Ascending aorta (tissue), 2 donors: Measurements from ENCODE around the gene NLGN3. TPM values are rescaled to one million over a fixed set of nuclear protein-coding genes. Genes with fewer than 3 reads are reported as not detected.
A peak's percentile ranks its signal among the peaks of the same experiment; 100 is the strongest.

Source experiments
- DNase-seq, 2 donors: peaks; one replicate each; pipeline ENCODE4 v3.0.0-alpha.2; 2019; ENCODE audit warnings: low spot score in 2 of 2
- H3K27ac ChIP-seq, 2 donors: fragments of 200-600 bp; sonication (generic); one replicate each; pipeline ENCODE4 v1.5.1; 2016 to 2017; ENCODE audit warnings: mild to moderate bottlenecking in 1 of 2
- H3K27me3 ChIP-seq: fragments of 200-600 bp; sonication (generic); one replicate; pipeline ENCODE4 v1.5.1; 2017
- H3K36me3 ChIP-seq, 2 donors: fragments of 200-600 bp; sonication (generic); one replicate each; pipeline ENCODE4 v1.5.1; 2016
- H3K4me1 ChIP-seq, 2 donors: fragments of 200-600 bp; sonication (generic); one replicate each; pipeline ENCODE4 v1.5.1; 2016 to 2017; ENCODE audit warnings: mild to moderate bottlenecking in 1 of 2
- H3K4me3 ChIP-seq, 2 donors: fragments of 200-600 bp; sonication (generic); one replicate each; pipeline ENCODE4 v1.5.1; 2016 to 2017; ENCODE audit warnings: mild to moderate bottlenecking in 1 of 2
- H3K9me3 ChIP-seq, 2 donors: fragments of 200-600 bp; sonication (generic); one replicate each; pipeline ENCODE4 v1.5.1; 2016
- CTCF ChIP-seq, 3 experiments: fragments of 200-600 bp in 2 of 3; fragments of 450-650 bp in 1 of 3; sonication (generic) in 2 of 3; IDR thresholded peaks; one replicate each; pipeline ENCODE4 v1.5.1; 2016 to 2019; ENCODE audit warnings: antibody characterized with exemption in 3 of 3, mild to moderate bottlenecking in 1 of 3, moderate library complexity in 1 of 3
- intact Hi-C: fragments of 100-400 bp; cut with DNase I; formaldehyde crosslinking; loops from one replicate; pipeline ENCODE4 v1.15.1; 2023
- total RNA-seq: library from RNA; depleted of rRNA; stranded (reverse); fragments of >200 nt; gene quantifications from one replicate; pipeline ENCODE4 v1.1.0, GENCODE V29; 2016

Gene NLGN3
- total RNA-seq, 1 donor from 2014 or later, result 0.21 TPM

GRCh38 chrX:71109051-71109450 lies 35.6 kb upstream of the NLGN3 start:
- Histone ChIP-seq H3K27me3 (no peaks in the 10 kb centered on the region), H3K4me1 (no peaks in the 10 kb centered on the region), H3K27ac (no peak overlapping the region), H3K36me3 (no peaks in the 10 kb centered on the region), H3K4me3 (no peak overlapping the region), H3K9me3 (no peaks in the 10 kb centered on the region)
- no peak for TF ChIP-seq CTCF (IDR thresholded peaks at IDR 0.05)
- intact Hi-C loops, result no loop called here
- no peak for DNase-seq

GRCh38 chrX:71111141-71111843 lies 33.3 kb upstream of the NLGN3 start, which contains the start of gene IL2RG:
Gene IL2RG (minus strand): TSS chrX:71111577. CDS start chrX:71111539, 38 bp downstream.
- no peak for DNase-seq
- no peaks in the 10 kb centered on the region for H3K9me3 ChIP-seq
- H3K27ac ChIP-seq, result no peak within 1 kb of the TSS
- H3K27me3 ChIP-seq, result no peaks in the 10 kb centered on the region
- no peaks in the 10 kb centered on the region for H3K4me1 ChIP-seq
- intact Hi-C loops, result no loop called here
- no peak within 1 kb of the TSS for H3K4me3 ChIP-seq
- no peak for TF ChIP-seq CTCF (IDR thresholded peaks at IDR 0.05)
- H3K36me3 ChIP-seq, result no peaks in the 10 kb centered on the region

DNA sequence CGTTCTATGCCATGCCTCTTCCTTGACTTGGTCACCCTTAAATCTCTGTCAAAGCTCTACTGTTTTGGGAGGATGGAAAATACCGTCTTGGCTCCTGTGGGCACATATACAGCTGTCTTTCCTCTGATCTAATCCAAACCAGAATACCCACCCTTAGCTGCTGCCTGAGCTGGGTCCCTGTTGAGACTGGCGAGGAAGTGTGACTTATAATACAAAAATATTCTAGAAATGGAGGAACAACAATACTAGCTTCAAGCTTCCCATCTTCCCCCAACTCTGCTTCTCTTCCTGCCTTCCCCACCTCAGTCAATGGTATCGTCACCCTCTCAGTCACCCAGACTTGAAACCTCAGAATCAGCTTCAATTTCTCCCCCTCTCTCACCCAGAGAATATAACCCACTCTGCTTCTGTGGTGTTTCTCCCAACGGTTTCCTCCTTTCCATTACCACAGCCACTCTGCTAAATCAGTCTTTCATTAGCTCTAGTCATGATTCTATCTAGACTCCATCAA lies 32.7 kb upstream of the NLGN3 start:
- intact Hi-C loops, result no loop called here
- no peak for DNase-seq
- H3K36me3 ChIP-seq, result no peaks in the 10 kb centered on the region
- H3K9me3 ChIP-seq, result no peaks in the 10 kb centered on the region
- no peaks in the 10 kb centered on the region for H3K27me3 ChIP-seq
- H3K4me3 ChIP-seq, result no peak overlapping the region
- no peaks in the 10 kb centered on the region for H3K4me1 ChIP-seq
- H3K27ac ChIP-seq, result no peak overlapping the region
- TF ChIP-seq CTCF (IDR thresholded peaks at IDR 0.05), result no peak

- no peaks in the 10 kb centered on the region for H3K27me3 ChIP-seq
- peaks cover 0 to 15% of the 10 kb centered on the region in 2 donors for H3K36me3 ChIP-seq
- TF ChIP-seq CTCF (IDR thresholded peaks at IDR 0.05), result no peak
- peak overlapping the region in 1 of 2 donors; percentile 61 for H3K4me3 ChIP-seq
- H3K4me1 ChIP-seq, result peaks cover 0 to 4% of the 10 kb centered on the region in 2 donors
- no peak for DNase-seq
- H3K27ac ChIP-seq, result no peak overlapping the region
- intact Hi-C loops, result no loop called here
- H3K9me3 ChIP-seq, result no peaks in the 10 kb centered on the region
Measured at GRCh38 chrX:71117358-71117757, 27.3 kb upstream of the NLGN3 start.

DNA sequence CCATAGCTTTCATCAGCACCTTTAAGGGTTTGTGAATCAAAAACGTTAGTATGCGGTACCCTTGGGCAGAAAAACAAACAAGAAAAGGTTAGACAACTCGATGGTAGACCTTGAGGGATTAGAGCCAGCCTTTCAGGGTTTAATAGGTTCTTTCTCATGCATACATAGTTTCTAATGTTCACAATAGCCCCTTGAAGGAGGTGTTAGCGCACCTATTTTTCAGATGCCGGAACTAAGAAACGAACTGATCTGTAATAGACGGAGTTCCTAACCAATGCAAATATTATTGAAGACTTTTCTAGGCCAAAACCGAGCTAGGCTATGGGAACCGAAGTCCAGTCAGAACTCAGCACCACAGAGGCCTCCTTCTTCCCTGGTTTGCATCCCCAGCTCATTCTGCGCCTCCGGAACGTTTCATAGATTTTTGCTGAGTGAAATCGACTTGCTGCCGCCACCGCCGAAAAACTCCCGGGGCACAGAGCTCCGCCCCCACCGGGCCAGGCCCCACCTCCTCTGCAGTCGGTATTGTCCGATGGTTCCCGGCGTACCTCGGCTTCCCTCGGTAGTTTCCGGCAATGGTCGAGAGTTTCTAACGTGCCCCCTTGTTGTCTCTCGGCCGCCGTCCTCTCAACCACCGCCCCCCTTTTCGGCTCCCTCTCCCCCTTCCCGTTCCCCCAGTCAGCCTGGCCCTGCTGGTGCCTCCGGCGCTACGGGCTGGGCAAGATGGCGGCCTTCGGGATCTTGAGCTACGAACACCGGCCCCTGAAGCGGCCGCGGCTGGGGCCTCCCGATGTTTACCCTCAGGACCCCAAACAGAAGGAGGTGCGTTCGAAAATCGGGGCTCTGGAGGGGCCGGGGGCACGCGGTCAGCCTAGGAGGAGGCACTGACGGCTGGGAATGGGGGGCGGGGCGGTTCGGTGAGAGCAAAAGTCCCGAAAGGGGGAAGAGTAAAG lies 26.3 kb upstream of the NLGN3 start, which contains the start of gene MED12:
MED12 (plus strand) TSS at position 565 of the 953 bp plus-strand sequence; CDS start at position 724, 159 bp downstream.
- Histone ChIP-seq H3K27ac (peak within 1 kb of the TSS; percentile 66 to 69), H3K4me1 (peaks cover 0 to 4% of the 10 kb centered on the region in 2 donors), H3K4me3 (peak within 1 kb of the TSS; percentile 61 to 62), H3K36me3 (peaks cover 5 to 22% of the 10 kb centered on the region in 2 donors), H3K27me3 (no peaks in the 10 kb centered on the region), H3K9me3 (no peaks in the 10 kb centered on the region)
- intact Hi-C loops, result loop anchor here (1.0 kb wide), 2 partner anchors 22 to 50 kb away; partner anchors contain the start of gene SNX12
- DNase-seq, result peak; percentile 33 to 86
- no peak for TF ChIP-seq CTCF (IDR thresholded peaks at IDR 0.05)
